NCI-H446 (cell line): ENCODE data around the gene ZIC1.

Experiments used
- DNase-seq, 2 experiments: peaks; one replicate each; lab custom pipeline; 2025; lab: John Stamatoyannopoulos, UW

The ZIC1 gene

DNA sequence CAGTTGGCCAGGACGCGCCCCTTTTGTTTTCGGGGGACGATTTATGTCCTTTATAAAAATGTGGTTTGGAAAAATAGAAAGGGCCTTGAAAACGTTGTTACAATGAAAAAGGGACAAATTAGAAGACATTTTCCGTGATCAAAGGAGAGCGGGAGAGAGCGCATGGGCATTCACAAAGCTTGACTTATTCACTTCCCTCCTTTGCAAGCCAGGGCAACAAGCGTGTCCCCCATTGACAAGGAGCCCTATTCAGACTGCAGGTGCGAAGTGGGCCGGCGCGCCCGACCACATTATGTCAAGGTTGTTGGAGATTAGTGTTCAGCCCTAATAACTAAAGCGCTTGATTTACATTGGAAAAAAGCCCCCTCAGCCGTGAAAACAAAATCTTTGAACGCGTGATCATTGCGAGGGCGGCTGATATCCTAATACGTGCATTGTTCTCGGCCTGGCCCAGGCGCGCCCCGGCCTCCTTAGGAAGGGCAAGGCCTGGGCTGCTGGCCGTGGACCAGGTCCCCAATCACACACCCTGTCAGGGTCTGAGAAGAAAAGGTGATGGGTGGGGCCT is 28.7 kb upstream of the ZIC1 start:
- DNase-seq = no peak

GRCh38 chr3:147380977-147381376 is 28.2 kb upstream of the ZIC1 start:
- no peak for DNase-seq

DNA sequence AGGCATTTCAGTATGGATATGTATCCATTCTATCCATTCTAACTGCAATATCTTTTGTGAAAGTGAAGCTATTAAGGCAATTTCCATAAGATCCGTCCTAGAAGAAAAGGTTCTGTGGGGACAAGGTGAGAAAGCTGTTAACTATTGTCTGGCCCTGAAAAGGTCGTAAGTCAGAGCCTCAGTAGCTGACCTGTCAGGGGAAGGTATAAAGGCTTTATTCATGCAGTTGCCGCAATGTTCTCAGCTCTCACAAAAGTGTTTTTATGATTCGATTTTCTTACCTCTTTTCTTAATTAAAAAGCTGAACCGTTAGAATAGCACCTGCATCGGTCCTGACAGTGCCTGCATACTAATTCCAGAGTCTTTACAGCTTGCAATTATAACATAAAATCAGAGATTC is 27.6 kb upstream of the ZIC1 start:
- no peak for DNase-seq

GRCh38 chr3:147383617-147384016 is 25.5 kb upstream of the ZIC1 start:
- DNase-seq = no peak

- no peak for DNase-seq
Observed at GRCh38 chr3:147384210-147385058, 24.7 kb upstream of the ZIC1 start.

- no peak for DNase-seq
Observed at GRCh38 chr3:147385059-147386012, 23.8 kb upstream of the ZIC1 start.

GRCh38 chr3:147387291-147387884 is 21.8 kb upstream of the ZIC1 start:
- no peak for DNase-seq

DNA sequence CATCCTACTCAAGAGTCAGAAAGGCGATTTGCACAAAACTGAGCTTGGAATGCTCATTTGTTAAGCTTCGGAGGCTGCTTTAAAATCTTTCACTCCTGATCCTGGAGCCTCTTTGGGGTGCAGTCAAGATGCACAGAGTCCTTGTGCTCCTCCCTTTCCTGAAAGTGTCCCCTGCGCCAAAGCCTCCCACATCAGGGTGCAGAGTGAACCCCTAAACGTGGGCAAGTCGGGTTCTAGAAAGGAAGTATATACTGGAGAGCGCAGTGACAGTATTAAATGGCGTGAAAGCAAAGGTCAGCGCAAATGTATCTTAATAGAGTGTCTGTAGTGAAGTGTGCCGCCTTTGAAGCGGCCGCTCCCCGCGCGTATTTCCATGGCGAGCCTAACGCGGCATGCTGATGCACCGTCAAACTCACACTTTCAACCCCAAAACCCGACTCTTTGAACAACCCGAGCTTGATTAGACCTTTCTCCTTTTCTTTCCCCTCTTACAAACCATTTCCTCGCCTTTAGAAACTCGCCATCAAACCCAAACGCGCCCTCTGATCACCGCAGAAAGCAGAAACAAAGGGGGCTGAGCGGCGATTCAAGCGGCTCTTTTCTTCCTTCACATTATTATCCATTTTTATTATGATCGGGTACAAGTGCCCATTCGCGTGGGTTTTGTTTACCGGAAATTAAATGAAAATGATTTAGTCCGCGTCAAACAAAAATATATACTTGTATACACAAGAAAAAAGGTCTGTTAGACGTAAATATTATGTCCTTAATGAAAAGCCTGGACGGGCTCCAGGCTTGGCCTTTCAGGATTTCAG is 21.1 kb upstream of the ZIC1 start:
- DNase-seq = no peak

- DNase-seq = no peak
Observed at GRCh38 chr3:147388700-147389580, 20.2 kb upstream of the ZIC1 start.

GRCh38 chr3:147389717-147390116 is 19.4 kb upstream of the ZIC1 start:
- DNase-seq = no peak

- no peak for DNase-seq
Observed at GRCh38 chr3:147390589-147391569, 18.3 kb upstream of the ZIC1 start.

GRCh38 chr3:147391781-147392624 is 17.2 kb upstream of the ZIC1 start:
- DNase-seq = no peak

- no peak for DNase-seq
Observed at GRCh38 chr3:147392625-147392946, 16.6 kb upstream of the ZIC1 start.

GRCh38 chr3:147393261-147393942 is 15.8 kb upstream of the ZIC1 start:
- no peak for DNase-seq

DNA sequence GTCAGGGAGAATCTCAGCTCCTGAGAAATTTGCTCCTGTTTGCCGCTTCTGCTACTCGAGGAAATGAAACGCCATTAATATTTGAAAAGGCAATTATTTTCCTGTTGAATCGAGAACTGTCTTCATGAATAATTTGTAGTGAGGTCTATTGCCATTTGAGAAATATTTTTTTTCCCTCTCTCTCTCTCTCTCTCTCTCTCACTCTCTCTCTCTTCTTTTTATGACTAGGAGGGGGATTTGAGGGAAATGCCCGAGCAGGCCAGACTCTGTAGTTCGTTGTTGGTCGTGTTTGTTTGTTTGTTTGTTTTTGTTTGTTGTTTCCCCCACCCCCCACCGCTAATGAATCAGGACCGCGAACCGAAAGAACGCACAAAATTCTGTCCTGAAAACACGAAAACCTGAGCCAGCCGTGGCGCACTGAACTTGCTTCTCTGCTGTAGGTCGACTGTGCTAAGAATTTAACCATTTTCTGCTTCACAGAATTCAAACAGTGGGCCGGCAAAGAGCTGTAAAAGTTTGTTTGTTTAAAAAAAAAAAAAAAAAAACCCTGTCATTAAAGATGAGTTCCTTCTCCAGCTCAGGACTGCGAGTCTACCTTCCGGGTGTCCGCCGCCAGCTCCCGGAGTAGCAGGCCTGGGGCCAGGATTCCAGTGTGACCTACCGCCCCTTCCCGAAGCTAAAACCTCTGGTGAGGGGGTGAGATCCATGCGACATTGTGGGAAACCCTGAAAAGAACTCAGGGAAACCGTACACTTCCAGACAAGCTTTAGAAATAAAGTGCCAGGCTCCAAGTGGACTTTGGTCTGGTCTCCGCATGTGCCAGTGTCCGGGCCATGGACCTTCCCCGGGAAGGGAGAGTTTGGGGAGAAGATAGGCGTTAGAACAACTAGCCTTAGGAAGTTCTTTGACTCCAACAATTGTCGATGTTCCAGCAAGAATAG is 15.0 kb upstream of the ZIC1 start:
- DNase-seq = no peak

GRCh38 chr3:147394884-147395225 is 14.3 kb upstream of the ZIC1 start:
- DNase-seq = no peak
